PC-3 (cell line): ENCODE data around the gene SEPTIN1. TPM values are rescaled to one million over a fixed set of nuclear protein-coding genes. Genes with fewer than 3 reads are reported as not detected.

Experiments
- ATAC-seq: fragments of 200-7000 bp; cut with Tn5 transposase; 2 replicates; pipeline ENCODE4 v1.9.1; 2020; ENCODE audit warnings: mild to moderate bottlenecking, moderate library complexity
- BruUV-seq: library from RNA; stranded (reverse); fragments of 400-500 nt; replicated peaks from 2 replicates; lab custom pipeline; 2021; lab: Mats Ljungman, UMichigan
- CTCF ChIA-PET: fragments of 300-600 bp; sonication (Branson Sonifier 250); formaldehyde crosslinking; loops from one replicate; lab custom pipeline; 2022; ENCODE audit warnings: antibody characterized with exemption; lab: Charles Lee
- POLR2A ChIA-PET: fragments of 300-600 bp; sonication (Branson Sonifier 250); formaldehyde crosslinking; loops from one replicate; lab custom pipeline; 2022; ENCODE audit warnings: antibody characterized with exemption; ENCODE audit not compliant: unreplicated experiment; lab: Charles Lee
- DNase-seq: peaks from one replicate; pipeline ENCODE4 v3.0.0-alpha.2; 2015
- H2AFZ ChIP-seq: fragments of 300-600 bp; sonication (generic); 2 replicates; pipeline ENCODE4 v1.6.0; 2016; ENCODE audit warnings: antibody characterized with exemption, low read length
- H3F3A ChIP-seq: fragments of 300-600 bp; sonication (generic); one replicate; pipeline ENCODE4 v1.6.0; 2017; ENCODE audit warnings: antibody characterized with exemption, low read length, control low read depth, mild to moderate bottlenecking; ENCODE audit not compliant: unreplicated experiment
- H3K27ac ChIP-seq: fragments of 300-600 bp; sonication (generic); 2 replicates; pipeline ENCODE4 v1.5.1; 2016; ENCODE audit warnings: mild to moderate bottlenecking, low read length
- H3K27me3 ChIP-seq: fragments of 300-600 bp; sonication (generic); 2 replicates; pipeline ENCODE4 v1.6.1; 2016; ENCODE audit warnings: low read length, mixed read lengths
- H3K36me3 ChIP-seq: fragments of 300-600 bp; sonication (generic); 2 replicates; pipeline ENCODE4 v1.6.1; 2016; ENCODE audit warnings: low read depth, mixed run types, low read length, mixed read lengths
- H3K4me1 ChIP-seq: fragments of 300-600 bp; sonication (generic); 2 replicates; pipeline ENCODE4 v1.5.1; 2016; ENCODE audit warnings: low read length; ENCODE audit not compliant: insufficient read depth
- H3K4me2 ChIP-seq: fragments of 300-600 bp; sonication (generic); 2 replicates; pipeline ENCODE4 v1.6.0; 2016; ENCODE audit warnings: low read length
- H3K4me3 ChIP-seq: fragments of 300-600 bp; sonication (generic); 2 replicates; pipeline ENCODE4 v1.5.1; 2016; ENCODE audit warnings: mild to moderate bottlenecking, low read length, mixed read lengths
- H3K79me2 ChIP-seq: fragments of 300-600 bp; sonication (generic); 2 replicates; pipeline ENCODE4 v1.6.1; 2017; ENCODE audit warnings: low read length, mixed read lengths
- H3K9ac ChIP-seq: fragments of 300-600 bp; sonication (generic); 2 replicates; pipeline ENCODE4 v1.6.0; 2016; ENCODE audit warnings: mild to moderate bottlenecking, low read length
- H3K9me2 ChIP-seq: fragments of 300-600 bp; sonication (generic); replicated peaks from 2 replicates; pipeline ENCODE4 v1.6.1; 2016; ENCODE audit warnings: mixed run types, low read length, mixed read lengths
- H3K9me3 ChIP-seq: fragments of 300-600 bp; sonication (generic); 2 replicates; pipeline ENCODE4 v1.6.1; 2016; ENCODE audit warnings: low read length, mixed read lengths
- H4K20me1 ChIP-seq: fragments of 300-600 bp; sonication (generic); 2 replicates; pipeline ENCODE4 v1.6.1; 2016; ENCODE audit warnings: low read length, mixed read lengths
- CTCF ChIP-seq: fragments of 300-600 bp; sonication (generic); conservative IDR thresholded peaks from 2 replicates; pipeline ENCODE4 v1.5.1; 2017; ENCODE audit warnings: antibody characterized with exemption, low read depth, mild to moderate bottlenecking, low read length
- EZH2 ChIP-seq: fragments of 300-600 bp; sonication (generic); IDR thresholded peaks from one replicate; pipeline ENCODE4 v1.6.1; 2017; ENCODE audit warnings: antibody characterized with exemption, mild to moderate bottlenecking, low read length; ENCODE audit not compliant: unreplicated experiment
- EZH2phosphoT487 ChIP-seq: fragments of 300-600 bp; sonication (generic); IDR thresholded peaks from 2 replicates; pipeline ENCODE4 v1.6.1; 2018; ENCODE audit warnings: mild to moderate bottlenecking, antibody characterized with exemption, low read length, borderline replicate concordance
- intact Hi-C: fragments of 100-400 bp; cut with micrococcal nuclease; formaldehyde crosslinking; loops from 2 replicates; pipeline ENCODE4 v1.9.0; 2023
- total RNA-seq: library from RNA; depleted of rRNA; stranded (reverse); fragments of >200 nt; gene quantifications from 2 replicates; pipeline ENCODE4 v1.2.3, GENCODE V29; 2014

The SEPTIN1 gene
- total RNA-seq, 1 experiment from 2014 or later, result 0.55 TPM

- Histone ChIP-seq H2AFZ (no peak overlapping the region), H3K27ac (no peak overlapping the region), H3K4me3 (no peak overlapping the region), H3K27me3 (no peaks in the 10 kb centered on the region), H3K9me2 (no peaks in the 10 kb centered on the region), H3K4me2 (no peak overlapping the region), H3K36me3 (no peaks in the 10 kb centered on the region; the same call in 1 of the 2 replicates), H4K20me1 (peaks cover 19% of the 10 kb centered on the region), H3K4me1 (peaks cover 15% of the 10 kb centered on the region), H3F3A (no peaks in the 10 kb centered on the region), H3K9ac (no peak overlapping the region), H3K79me2 (peaks cover 78% of the 10 kb centered on the region), H3K9me3 (no peaks in the 10 kb centered on the region)
- POLR2A ChIA-PET, result no interaction called here
- CTCF ChIA-PET, result no interaction called here
- DNase-seq, result no peak
- ATAC-seq, result no peak
- intact Hi-C loops, result loop anchor here (5.0 kb wide), 1 partner anchor 42 kb away; the partner anchor contains the start of gene ZNF771
- TF ChIP-seq EZH2 (no peak), EZH2phosphoT487 (no peak)
- no TSS peak for BruUV-seq
Measured at GRCh38 chr16:30365200-30365599, 17.2 kb downstream of the SEPTIN1 start.

- Histone ChIP-seq H3K4me2 (no peak overlapping the region), H3K79me2 (peaks cover 44% of the 10 kb centered on the region), H3K9me2 (no peaks in the 10 kb centered on the region), H3K9ac (no peak overlapping the region), H2AFZ (no peak overlapping the region), H3K9me3 (no peaks in the 10 kb centered on the region), H4K20me1 (no peaks in the 10 kb centered on the region), H3K4me3 (no peak overlapping the region), H3K4me1 (no peaks in the 10 kb centered on the region), H3K27ac (no peak overlapping the region), H3K27me3 (no peaks in the 10 kb centered on the region), H3K36me3 (no peaks in the 10 kb centered on the region; the same call in 1 of the 2 replicates), H3F3A (no peaks in the 10 kb centered on the region)
- intact Hi-C loops, result no loop called here
- TF ChIP-seq CTCF (no peak), EZH2 (no peak), EZH2phosphoT487 (no peak)
- BruUV-seq, result no TSS peak
- no peak for DNase-seq
- ATAC-seq, result no peak
- ChIA-PET CTCF (no interaction called here), POLR2A (no interaction called here)
Measured at GRCh38 chr16:30361180-30361579, 21.2 kb downstream of the SEPTIN1 start.

GRCh38 chr16:30359871-30360170, 22.5 kb downstream of the SEPTIN1 start:
- H3K27ac ChIP-seq, result no peak overlapping the region
- no peaks in the 10 kb centered on the region for H3K27me3 ChIP-seq
- H3K79me2 ChIP-seq, result peaks cover 33% of the 10 kb centered on the region
- TF ChIP-seq EZH2 (no peak), CTCF (no peak), EZH2phosphoT487 (no peak)
- H3F3A ChIP-seq, result no peaks in the 10 kb centered on the region
- H3K9me3 ChIP-seq, result no peaks in the 10 kb centered on the region
- H4K20me1 ChIP-seq, result no peaks in the 10 kb centered on the region
- H3K9me2 ChIP-seq, result no peaks in the 10 kb centered on the region
- no peak overlapping the region for H3K4me2 ChIP-seq
- intact Hi-C loops, result no loop called here
- H3K4me1 ChIP-seq, result peaks cover 8% of the 10 kb centered on the region; the same call in 1 of the 2 replicates
- no peak overlapping the region for H3K9ac ChIP-seq
- no peak overlapping the region for H2AFZ ChIP-seq
- POLR2A ChIA-PET, result no interaction called here
- CTCF ChIA-PET, result no interaction called here
- no peaks in the 10 kb centered on the region; the same call in 1 of the 2 replicates for H3K36me3 ChIP-seq
- no peak for DNase-seq
- H3K4me3 ChIP-seq, result no peak overlapping the region
- ATAC-seq, result no peak
- no TSS peak for BruUV-seq
